Iris pigment epithelial cell (primary cell): ENCODE measurements around the gene LCN6.
"Not testable (repeated sequence)": the region's sequence is repeated elsewhere in the genome, so short reads cannot be mapped to it uniquely, and the experiment has no call there.

ENCODE experiments used
- DNase-seq: peaks from one replicate; pipeline ENCODE4 v3.0.0-alpha.2; 2011; ENCODE audit warnings: low read depth

Gene LCN6

DNA sequence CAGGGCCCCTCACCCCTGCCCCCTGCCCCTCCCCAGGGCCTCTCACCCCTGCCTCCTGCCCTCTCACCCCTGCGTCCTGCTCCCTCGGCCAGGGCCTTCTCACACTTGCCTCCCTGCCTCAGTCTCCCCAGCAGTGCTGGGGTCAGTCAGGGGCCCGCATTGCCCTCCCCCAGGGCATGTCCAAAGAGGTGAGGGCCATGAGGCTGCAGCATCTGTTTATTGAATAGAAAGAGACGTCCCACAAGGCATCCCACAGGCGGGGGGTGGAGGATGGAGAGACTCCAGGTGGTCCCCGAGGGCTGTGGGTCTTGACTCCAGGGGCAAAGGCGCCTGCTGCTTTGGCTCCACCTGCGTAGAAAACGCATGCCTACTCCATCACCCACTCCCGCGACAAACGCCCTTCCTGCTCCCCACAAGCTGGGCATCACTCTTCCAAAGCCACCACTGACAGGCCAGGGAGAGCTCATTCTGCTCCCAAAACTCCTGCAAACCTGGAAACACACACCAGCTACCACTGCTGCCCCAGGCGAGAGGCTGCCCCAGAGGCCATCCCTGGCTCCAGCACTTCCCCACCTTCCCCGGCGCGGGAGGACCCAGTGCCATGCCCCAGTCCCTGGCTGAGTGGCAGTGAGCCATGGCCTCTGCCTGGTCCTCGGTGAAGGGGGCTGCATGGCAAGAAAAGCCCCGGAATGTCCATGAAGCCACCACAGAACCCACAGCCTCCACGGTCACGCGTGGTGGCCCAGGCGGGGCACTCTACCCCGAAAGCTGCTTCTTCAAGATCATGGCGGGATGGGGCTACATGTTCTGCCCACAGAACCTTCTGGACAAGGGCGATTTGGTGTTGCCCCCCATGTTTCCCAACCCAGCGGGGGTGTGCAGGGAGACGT, 11.4 kb upstream of the LCN6 start:
- DNase-seq = no peak

DNA sequence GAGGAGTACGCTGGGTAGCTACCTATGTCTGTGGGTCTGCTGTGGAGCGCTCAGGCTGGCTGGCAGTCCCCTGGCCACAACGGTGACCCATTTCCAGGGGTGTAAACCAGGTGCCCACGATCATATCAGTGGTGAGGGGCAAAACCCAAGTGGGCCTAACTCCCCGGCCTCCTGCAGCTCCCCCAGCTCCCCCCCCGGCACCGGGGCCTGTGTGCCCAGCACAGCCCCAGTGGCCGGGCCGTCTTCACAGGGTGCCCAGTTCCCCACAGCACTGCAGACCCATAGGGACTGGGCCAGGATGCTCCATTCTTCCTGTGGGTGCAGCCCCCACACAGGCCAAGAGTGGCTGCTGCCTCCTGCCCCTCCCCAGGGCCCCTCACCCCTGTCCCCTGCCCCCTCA, 10.7 kb upstream of the LCN6 start:
- no peak for DNase-seq

DNA sequence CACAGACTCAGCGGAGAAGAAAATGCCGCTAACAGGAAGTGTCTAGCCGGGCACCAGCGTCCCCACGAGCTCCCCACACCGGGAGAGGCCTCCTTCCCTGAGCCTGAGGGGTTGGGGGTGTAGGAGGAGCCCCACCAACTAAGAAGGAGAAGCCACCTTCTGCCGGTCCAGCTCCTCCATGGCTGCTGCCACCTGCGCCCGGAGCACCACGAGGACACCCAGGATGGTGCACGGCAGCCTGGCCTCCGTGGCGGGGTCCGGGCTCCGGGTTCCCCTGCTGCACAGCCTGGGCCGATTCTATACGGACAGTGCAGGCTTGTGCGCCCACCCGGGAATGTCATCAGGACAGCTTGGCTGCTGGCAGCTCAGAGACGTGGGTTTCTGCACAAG, 9.4 kb upstream of the LCN6 start:
- DNase-seq = no peak

GRCh38 chr9:136757328-136757727, 9.0 kb upstream of the LCN6 start:
- no peak for DNase-seq

DNA sequence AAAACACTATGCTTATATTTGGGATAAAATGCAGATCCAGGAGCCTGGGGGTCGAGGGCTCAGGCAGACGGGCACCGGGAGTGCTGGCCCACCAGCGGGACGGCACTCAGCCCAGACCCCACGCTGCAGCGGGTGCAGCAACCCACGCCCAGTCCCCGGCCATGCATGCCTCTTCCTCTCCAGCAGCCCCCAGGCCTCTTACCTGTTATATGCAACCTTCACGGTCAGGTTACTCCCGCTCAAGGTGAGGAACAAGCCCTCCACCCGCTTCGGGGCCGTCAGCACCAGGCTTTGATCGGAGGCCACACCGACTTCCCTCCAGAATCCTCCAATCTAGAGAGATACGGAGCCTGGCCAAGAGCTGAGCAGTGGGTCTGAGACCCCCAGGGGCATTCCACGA, 8.5 kb upstream of the LCN6 start:
- DNase-seq = no peak

DNA sequence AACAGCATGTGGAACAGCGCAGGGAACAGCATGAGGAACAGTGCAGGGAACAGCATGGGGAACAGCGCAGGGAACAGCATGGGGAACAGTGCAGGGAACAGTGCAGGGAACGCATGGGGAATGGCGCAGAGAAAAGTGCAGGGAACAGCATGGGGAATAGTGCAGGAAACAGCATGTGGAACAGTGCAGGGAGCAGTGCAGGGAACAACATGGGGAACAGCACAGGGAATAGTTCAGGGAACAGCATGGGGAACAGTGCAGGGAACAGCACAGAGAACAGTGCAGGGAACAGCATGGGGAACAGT, 7.8 kb upstream of the LCN6 start:
- no peak for DNase-seq

- DNase-seq = not testable (repeated sequence)
Measured at GRCh38 chr9:136755302-136756133, 7.2 kb upstream of the LCN6 start.

- no peak for DNase-seq
Measured at GRCh38 chr9:136754626-136755301, 6.4 kb upstream of the LCN6 start.

DNA sequence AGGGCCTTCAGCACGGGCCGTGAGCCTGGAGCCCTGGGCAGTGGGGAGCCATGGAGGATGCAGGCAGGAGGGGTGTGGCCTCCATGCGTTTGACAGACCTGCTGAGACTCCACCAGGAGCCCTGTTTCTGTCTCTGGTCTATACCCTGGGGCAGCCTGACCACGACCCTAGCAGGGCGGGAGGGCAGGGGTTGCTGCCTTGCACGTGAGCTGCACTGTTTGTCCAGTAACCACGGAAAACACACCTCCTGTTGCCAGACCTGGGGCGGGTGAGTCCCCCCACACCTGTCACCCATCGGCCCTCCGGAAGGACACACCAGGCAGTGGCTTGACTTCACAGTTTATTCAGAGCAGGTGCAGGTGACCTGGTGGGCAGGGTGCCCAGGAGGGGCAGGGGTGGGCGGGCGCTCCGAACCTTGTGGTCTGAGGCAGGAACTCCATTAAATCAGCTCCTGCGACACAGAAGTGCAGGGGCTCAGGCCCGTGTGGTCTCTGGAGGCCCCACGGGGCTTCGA, 5.8 kb upstream of the LCN6 start:
- DNase-seq = no peak

GRCh38 chr9:136753371-136754058, 5.2 kb upstream of the LCN6 start:
- no peak for DNase-seq

DNA sequence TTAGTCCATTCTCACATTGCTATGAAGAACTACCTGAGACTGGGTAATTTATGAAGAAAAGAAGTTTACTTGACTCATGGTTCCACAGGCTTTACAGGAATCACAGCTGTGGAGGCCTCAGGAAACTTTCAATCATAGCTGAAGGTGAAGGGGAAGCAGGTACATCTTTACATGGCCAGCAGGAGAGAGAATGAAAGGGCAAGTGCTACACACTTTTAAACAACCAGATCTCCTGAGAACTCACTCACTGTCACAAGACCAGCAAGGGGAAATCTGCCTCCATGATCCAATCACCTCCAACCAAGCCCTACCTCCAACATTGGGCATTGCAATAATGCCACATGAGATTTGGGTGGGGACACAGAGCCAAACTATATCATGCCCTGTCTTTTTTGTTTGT, 3.5 kb upstream of the LCN6 start:
- no peak for DNase-seq

DNA sequence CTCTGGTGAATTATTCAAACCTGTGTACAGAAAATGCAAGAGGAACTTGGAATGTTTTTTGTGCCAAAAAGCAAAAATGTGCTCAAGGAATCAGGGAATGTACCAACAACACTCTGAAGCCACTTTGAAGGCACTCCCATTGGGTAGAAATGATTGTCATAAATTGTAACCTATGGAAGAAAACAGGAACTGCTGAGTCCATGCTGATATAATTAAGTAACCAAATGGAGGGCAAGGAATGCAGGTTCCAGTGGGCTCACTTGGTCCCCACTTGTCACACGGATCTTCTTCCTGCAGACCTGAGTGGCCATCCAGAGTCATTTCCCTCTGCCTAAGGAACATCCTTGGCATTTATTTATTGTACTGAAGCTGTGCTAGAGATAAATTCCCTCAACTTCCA, 2.9 kb upstream of the LCN6 start:
- no peak for DNase-seq

GRCh38 chr9:136750526-136750925, 2.2 kb upstream of the LCN6 start:
- DNase-seq = peak; percentile 53

GRCh38 chr9:136748666-136749611, 614 bp upstream of the LCN6 start:
- DNase-seq = no peak

GRCh38 chr9:136747161-136748060, 914 bp downstream of the LCN6 start:
- no peak for DNase-seq

- DNase-seq = no peak
Measured at GRCh38 chr9:136746621-136747020, 1.7 kb downstream of the LCN6 start.

GRCh38 chr9:136746155-136746490, 2.2 kb downstream of the LCN6 start:
- no peak for DNase-seq

GRCh38 chr9:136745389-136746154, 2.8 kb downstream of the LCN6 start:
- no peak for DNase-seq

- no peak for DNase-seq
Measured at GRCh38 chr9:136744773-136745172, 3.6 kb downstream of the LCN6 start.
